GM12865 (cell line): Measurements from ENCODE around the gene IRF4.

ENCODE experiments used
- DNase-seq: peaks from one replicate; pipeline ENCODE4 v3.0.0; 2010; ENCODE audit warnings: low read depth
- H3K4me3 ChIP-seq: 2 replicates; pipeline ENCODE4 v1.5.1; 2011; ENCODE audit warnings: mild to moderate bottlenecking, low read depth, low read length, control low read depth
- CTCF ChIP-seq: IDR thresholded peaks from 2 replicates; pipeline ENCODE4 v1.5.1; 2011; ENCODE audit warnings: low read length, control low read depth, low read depth, inconsistent platforms; ENCODE audit not compliant: insufficient read depth; ENCODE audit errors: missing control alignments

The IRF4 gene

GRCh38 chr6:388202-388903 is 3.2 kb upstream of the IRF4 start:
- DNase-seq: no peak
- TF ChIP-seq CTCF: no peak
- no peak overlapping the region for H3K4me3 ChIP-seq

- H3K4me3 ChIP-seq: peak overlapping the region; percentile 65
- no peak for DNase-seq
- no peak for TF ChIP-seq CTCF
Measured at GRCh38 chr6:389143-389542, 2.4 kb upstream of the IRF4 start.

GRCh38 chr6:389622-390021 is 1.9 kb upstream of the IRF4 start:
- TF ChIP-seq CTCF: no peak
- DNase-seq: peak; percentile 91
- H3K4me3 ChIP-seq: peak overlapping the region; percentile 65

GRCh38 chr6:390914-391558 is 516 bp upstream of the IRF4 start:
- peak overlapping the region; percentile 65 for H3K4me3 ChIP-seq
- peak; percentile 71 for DNase-seq

GRCh38 chr6:392441-393390 is 1.2 kb downstream of the IRF4 start:
- no peak for DNase-seq
- H3K4me3 ChIP-seq: peak overlapping the region; percentile 91
- no peak for TF ChIP-seq CTCF

More at GRCh38 chr6:390914-391558, 516 bp upstream of the IRF4 start:
- TF ChIP-seq CTCF: no peak

GRCh38 chr6:393391-394221 is 2.1 kb downstream of the IRF4 start:
- H3K4me3 ChIP-seq: peak overlapping the region; percentile 91
- peak; percentile 58 for DNase-seq
- TF ChIP-seq CTCF: no peak
